HEK293T (cell line): ENCODE measurements around the gene USP43.

Experiments
- ARNT ChIP-seq: fragments of 450-650 bp; IDR thresholded peaks from 2 replicates; pipeline ENCODE4 v1.6.1; 2017; ENCODE audit warnings: mild to moderate bottlenecking
- BHLHE40 ChIP-seq: fragments of 450-650 bp; IDR thresholded peaks from 2 replicates; pipeline ENCODE4 v1.6.1; 2016; ENCODE audit warnings: mild to moderate bottlenecking, moderate library complexity, borderline replicate concordance
- SP1 ChIP-seq: fragments of 450-650 bp; IDR thresholded peaks from 2 replicates; pipeline ENCODE4 v1.6.1; 2017

DNA sequence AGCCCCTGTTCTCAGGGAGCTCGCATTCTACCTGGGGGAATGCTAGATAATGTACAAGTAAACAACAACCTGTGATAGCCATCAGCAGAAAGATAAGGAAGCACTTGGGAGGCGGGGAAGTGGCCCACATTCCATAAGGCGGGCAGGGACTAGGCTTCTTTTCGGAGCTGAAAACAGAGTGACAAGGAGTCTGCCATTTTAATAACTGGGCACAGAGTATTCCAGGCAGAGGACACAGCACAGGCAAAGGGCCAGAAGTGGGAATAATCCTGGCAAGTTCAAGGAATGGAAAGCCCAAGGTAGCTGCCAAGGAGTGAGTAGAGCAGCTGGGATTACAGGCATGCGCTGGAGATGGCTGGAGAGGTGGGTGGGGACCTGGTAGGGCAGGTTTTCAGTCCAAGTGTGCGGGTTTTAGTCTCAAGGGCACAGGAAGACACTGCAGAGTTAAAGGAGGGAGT lies 24.3 kb downstream of the USP43 start:
- no peak for TF ChIP-seq ARNT
- no peak for TF ChIP-seq SP1
- TF ChIP-seq BHLHE40, result no peak
